ENCODE data around the gene ENPP1.

- TF ChIP-seq CTCF (IDR thresholded peaks at IDR 0.05; ENCODE audit: insufficient read depth, low read depth, low read length) = no peak
- TF ChIP-seq EZH2 (IDR thresholded peaks at IDR 0.05; ENCODE audit: insufficient read depth, low read length) = no peak
Observed at GRCh38 chr6:131828080-131828479, 20.3 kb downstream of the ENPP1 start.
